IMR-90 (cell line): Measurements from ENCODE around the gene LINS1. TPM values are rescaled to one million over a fixed set of nuclear protein-coding genes. Genes with fewer than 3 reads are reported as not detected.

Source experiments
- ATAC-seq: fragments of 200-7000 bp; cut with Tn5 transposase; 2 replicates; pipeline ENCODE4 v1.9.1; 2020; ENCODE audit warnings: low read depth, mild to moderate bottlenecking, moderate library complexity
- BruUV-seq: library from RNA; stranded (reverse); fragments of 400-500 nt; replicated peaks from 2 replicates; lab custom pipeline; 2021; lab: Mats Ljungman, UMichigan
- CTCF ChIA-PET: fragments of 300-600 bp; formaldehyde crosslinking; extraction: SDS; loops from one replicate; lab custom pipeline; 2021; ENCODE audit warnings: antibody characterized with exemption; lab: Yijun Ruan, JAX
- POLR2A ChIA-PET: fragments of 300-600 bp; sonication (Branson Sonifier 250); formaldehyde crosslinking; loops from one replicate; lab custom pipeline; 2022; ENCODE audit warnings: antibody characterized with exemption; ENCODE audit not compliant: unreplicated experiment; lab: Charles Lee
- DNase-seq: peaks from one replicate; pipeline ENCODE4 v3.0.0; 2013
- H2AFZ ChIP-seq: replicated peaks from 2 replicates; pipeline ENCODE3; 2013; ENCODE audit warnings: low read length, mild to moderate bottlenecking; ENCODE audit not compliant: poor library complexity
- H2AK5ac ChIP-seq: 2 replicates; pipeline ENCODE4 v1.6.1; 2013; ENCODE audit warnings: low read depth, low read length, inconsistent platforms
- H2AK9ac ChIP-seq: replicated peaks from 2 replicates; pipeline ENCODE3; 2013; ENCODE audit warnings: mild to moderate bottlenecking, low read depth, low read length, moderate library complexity; ENCODE audit not compliant: poor library complexity
- H2BK120ac ChIP-seq: 2 replicates; pipeline ENCODE4 v1.6.1; 2013; ENCODE audit warnings: low read depth, low read length, inconsistent platforms
- H2BK15ac ChIP-seq: 3 replicates; pipeline ENCODE4 v1.6.1; 2013; ENCODE audit warnings: low read depth, low read length, inconsistent platforms
- H2BK20ac ChIP-seq: 2 replicates; pipeline ENCODE4 v1.6.1; 2013; ENCODE audit warnings: low read depth, mild to moderate bottlenecking, inconsistent platforms, low read length, moderate library complexity
- H2BK5ac ChIP-seq: 2 replicates; pipeline ENCODE4 v1.6.1; 2013; ENCODE audit warnings: mild to moderate bottlenecking, low read depth, low read length, inconsistent platforms; ENCODE audit not compliant: poor library complexity, severe bottlenecking
- H3K14ac ChIP-seq: replicated peaks from 2 replicates; pipeline ENCODE4 v1.6.1; 2013; ENCODE audit warnings: low read depth, low read length, inconsistent platforms
- H3K18ac ChIP-seq: 2 replicates; pipeline ENCODE4 v1.6.1; 2013; ENCODE audit warnings: low read depth, low read length, control low read depth
- H3K23ac ChIP-seq: 2 replicates; pipeline ENCODE4 v1.6.1; 2013; ENCODE audit warnings: low read depth, low read length, inconsistent platforms
- H3K27ac ChIP-seq: 2 replicates; pipeline ENCODE4 v1.5.1; 2013; ENCODE audit warnings: mild to moderate bottlenecking, control low read depth, low read length; ENCODE audit not compliant: insufficient read depth
- H3K27me3 ChIP-seq: 2 replicates; pipeline ENCODE4 v1.6.1; 2013; ENCODE audit warnings: low read length; ENCODE audit not compliant: control insufficient read depth, insufficient read depth
- H3K36me3 ChIP-seq: 2 replicates; pipeline ENCODE4 v1.6.1; 2013; ENCODE audit warnings: low read length, mixed read lengths; ENCODE audit not compliant: control insufficient read depth, insufficient read depth
- H3K4ac ChIP-seq: 2 replicates; pipeline ENCODE4 v1.6.1; 2013; ENCODE audit warnings: low read depth, low read length, inconsistent platforms
- H3K4me1 ChIP-seq: 2 replicates; pipeline ENCODE4 v1.6.1; 2013; ENCODE audit warnings: low read length, mixed read lengths; ENCODE audit not compliant: control insufficient read depth, insufficient read depth
- H3K4me2 ChIP-seq: 2 replicates; pipeline ENCODE4 v1.6.1; 2013; ENCODE audit warnings: low read depth, mild to moderate bottlenecking, control low read depth, low read length, moderate library complexity
- H3K4me3 ChIP-seq: 2 replicates; pipeline ENCODE4 v1.5.1; 2013; ENCODE audit warnings: low read depth, mild to moderate bottlenecking, control low read depth, low read length, moderate library complexity; ENCODE audit not compliant: insufficient read depth
- H3K56ac ChIP-seq: 2 replicates; pipeline ENCODE4 v1.6.1; 2013; ENCODE audit warnings: low read length, inconsistent platforms; ENCODE audit not compliant: insufficient read depth; ENCODE audit errors: extremely low read depth
- H3K79me1 ChIP-seq, 2 experiments: 2 replicates each; pipeline ENCODE4 v1.6.1; 2013; ENCODE audit warnings: low read length in 2 of 2, inconsistent platforms in 1 of 2, low read depth in 1 of 2
- H3K9ac ChIP-seq: 2 replicates; pipeline ENCODE4 v1.6.1; 2013; ENCODE audit warnings: low read depth, low read length, control low read depth
- H3K9me1 ChIP-seq: 2 replicates; pipeline ENCODE4 v1.6.1; 2013; ENCODE audit warnings: low read length, inconsistent platforms; ENCODE audit not compliant: insufficient read depth
- H3K9me3 ChIP-seq: 2 replicates; pipeline ENCODE4 v1.6.1; 2013; ENCODE audit warnings: low read length; ENCODE audit not compliant: control insufficient read depth, insufficient read depth
- H4K20me1 ChIP-seq: 2 replicates; pipeline ENCODE4 v1.6.1; 2013; ENCODE audit warnings: low read length, inconsistent platforms; ENCODE audit not compliant: insufficient read depth
- H4K5ac ChIP-seq: 2 replicates; pipeline ENCODE4 v1.6.1; 2013; ENCODE audit warnings: mild to moderate bottlenecking, low read depth, low read length, control low read depth
- H4K8ac ChIP-seq, 2 experiments: 2 replicates each; pipeline ENCODE4 v1.6.1; 2013; ENCODE audit warnings: low read depth in 2 of 2, low read length in 2 of 2, control low read depth in 1 of 2, inconsistent platforms in 1 of 2
- H4K91ac ChIP-seq: 2 replicates; pipeline ENCODE4 v1.6.1; 2013; ENCODE audit warnings: low read depth, low read length, inconsistent platforms; ENCODE audit not compliant: insufficient read depth
- RFX5 ChIP-seq: IDR thresholded peaks from 2 replicates; pipeline ENCODE4 v1.8.0; 2012; ENCODE audit warnings: low read depth, mild to moderate bottlenecking, low read length, moderate library complexity
- WGBS, 2 experiments: methylation state at CpG; one replicate each; pipeline versions ENCODE4 v1.1.5 to v1.1.7; 2013; ENCODE audit warnings: missing lambda C conversion rate in 2 of 2; ENCODE audit not compliant: insufficient read length in 1 of 2; ENCODE audit errors: extremely low coverage in 2 of 2; 5-methylcytosine and 5-hydroxymethylcytosine counted together
- dilution Hi-C: fragments of 300-500 bp; cut with HindIII; formaldehyde crosslinking; loops from one replicate; pipeline ENCODE4 v1.14.3; 2018; ENCODE audit warnings: low sequenced_read_pairs; ENCODE audit not compliant: unreplicated experiment
- in situ Hi-C: fragments of 300-500 bp; cut with MboI; formaldehyde crosslinking; loops from 3 replicates; pipeline ENCODE4 v1.14.3; 2019; ENCODE audit warnings: low sequenced_read_pairs, inconsistent platforms, mixed read lengths
- intact Hi-C: fragments of 100-400 bp; cut with micrococcal nuclease; formaldehyde crosslinking; loops from 2 replicates; pipeline ENCODE4 v1.10.0; 2022
- polyA plus RNA-seq, 3 experiments: library from polyadenylated mRNA; depleted of rRNA; stranded (reverse); fragments of >200 nt; gene quantifications; 2 replicates each; pipeline ENCODE4 v1.2.3, GENCODE V29; 2012; ENCODE audit warnings: low replicate concordance in 1 of 3
- total RNA-seq: library from RNA; depleted of rRNA; stranded (reverse); fragments of >200 nt; gene quantifications from 2 replicates; pipeline ENCODE4 v1.2.3, GENCODE V29; 2012

LINS1 gene
- total and polyA plus RNA-seq, 2 of the 4 experiments (the other 2 are of a cell fraction): 6.9 to 10.6 TPM

DNA sequence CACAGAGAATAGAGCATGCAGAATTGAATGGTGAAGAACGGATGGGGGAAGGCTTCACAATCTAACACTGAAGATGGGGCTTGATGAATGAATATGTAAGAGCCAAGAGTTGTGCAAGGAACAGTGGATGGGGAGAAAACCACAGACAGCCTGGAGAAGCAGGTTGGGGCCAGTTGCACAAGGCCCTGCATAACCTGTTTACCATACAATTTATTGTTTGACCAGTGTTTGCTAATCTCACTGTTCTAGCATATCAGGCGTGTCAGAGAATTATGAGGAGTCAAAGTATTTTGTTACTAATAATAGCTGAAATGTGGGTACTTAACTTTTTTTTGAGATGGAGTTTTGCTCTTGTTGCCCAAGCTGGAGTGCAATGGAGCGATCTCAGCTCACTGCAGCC is 36.4 kb downstream of the LINS1 start:
- 0 out of 2 replicates have a peak, but pooled peaks cover 1% of the 10 kb centered on the region for H3K9me3 ChIP-seq
- no peak for TF ChIP-seq RFX5
- WGBS, 2 experiments: 100% methylated on average over 1 of the region's 3 CpGs; no CpG with 5 or more reads in 1 of the 2 experiments

More for the DNA sequence above, 36.4 kb downstream of the LINS1 start:
- 0 out of 2 replicates have a peak, but pooled peaks cover 2% of the 10 kb centered on the region for H3K4me1 ChIP-seq
- intact Hi-C loops: no loop called here
- H3K27me3 ChIP-seq: no peaks in the 10 kb centered on the region
- no peak overlapping the region for H4K8ac ChIP-seq
- H2BK20ac ChIP-seq: no peak overlapping the region
- H3K4me2 ChIP-seq: no peak overlapping the region
- no peaks in the 10 kb centered on the region for H4K20me1 ChIP-seq
- dilution Hi-C loops: no loop called here
- no peak overlapping the region for H3K18ac ChIP-seq
- ChIA-PET POLR2A (no interaction called here), CTCF (no interaction called here)
- no peaks in the 10 kb centered on the region; a peak in 1 of 4 replicates for H3K79me1 ChIP-seq
- H2BK120ac ChIP-seq: no peak overlapping the region
- H4K5ac ChIP-seq: no peak overlapping the region
- H3K27ac ChIP-seq: no peak overlapping the region
- no peak overlapping the region for H3K4ac ChIP-seq
- no peaks in the 10 kb centered on the region for H3K36me3 ChIP-seq
- no peak overlapping the region for H2AK5ac ChIP-seq
- H3K9me1 ChIP-seq: no peaks in the 10 kb centered on the region
- DNase-seq (no peak), ATAC-seq (no peak)
- H4K91ac ChIP-seq: no peak overlapping the region
- H2BK15ac ChIP-seq: no peak overlapping the region
- BruUV-seq: no TSS peak
- H3K4me3 ChIP-seq: no peak overlapping the region
- H3K23ac ChIP-seq: no peak overlapping the region
- in situ Hi-C loops: loop anchor here (10.0 kb wide), 1 partner anchor 631 kb away; no protein-coding TSS in a partner anchor
- H2BK5ac ChIP-seq: no peak overlapping the region
- H2AK9ac ChIP-seq: no peak overlapping the region
- H3K9ac ChIP-seq: no peak overlapping the region
- no peak overlapping the region for H3K56ac ChIP-seq
- H2AFZ ChIP-seq: no peak overlapping the region
- H3K14ac ChIP-seq: no peak overlapping the region
